HepG2 (cell line): ENCODE data around the gene ISY1. TPM values are rescaled to one million over a fixed set of nuclear protein-coding genes. Genes with fewer than 3 reads are reported as not detected.

Source experiments
- polyA plus RNA-seq, 8 experiments: library from polyadenylated mRNA; depleted of rRNA in 3 of 8; stranded (reverse) in 7 of 8; unstranded in 1 of 8; fragments of >200 nt; fragmentation: Illumina TruSeq in 4 of 8; extraction: Trizol in 4 of 8; gene quantifications; 2 replicates each; pipeline versions ENCODE4 v1.2.1 to v1.2.3, GENCODE V29; 2011 to 2016; ENCODE audit warnings: low read depth in 4 of 8, missing spikeins in 1 of 8, mixed read lengths in 1 of 8; ENCODE audit not compliant: insufficient read depth in 1 of 8
- total RNA-seq, 5 experiments: library from RNA; depleted of rRNA; stranded (reverse); fragments of >200 nt; fragmentation: Illumina TruSeq; extraction: Trizol; gene quantifications; 2 replicates each; pipeline ENCODE4 v1.2.3, GENCODE V29; 2016; ENCODE audit warnings: low read depth in 1 of 5
- TF ChIP-seq, protein P1 (sequence below), 2 experiments: fragments of 450-650 bp in 1 of 2; sonication (generic) in 1 of 2; formaldehyde crosslinking in 1 of 2; IDR thresholded peaks; 2 replicates each; pipeline versions ENCODE4 v1.6.1 to v1.8.0; 2016 to 2022; ENCODE audit warnings: antibody characterized with exemption in 1 of 2, mild to moderate bottlenecking in 1 of 2, missing genetic modification reagents in 1 of 2

The ISY1 gene
- total and polyA plus RNA-seq, 2 of the 13 experiments (the other 11 are each of a cell fraction or from before 2014, with no cell fraction given) = 21.0 to 39.1 TPM

DNA sequence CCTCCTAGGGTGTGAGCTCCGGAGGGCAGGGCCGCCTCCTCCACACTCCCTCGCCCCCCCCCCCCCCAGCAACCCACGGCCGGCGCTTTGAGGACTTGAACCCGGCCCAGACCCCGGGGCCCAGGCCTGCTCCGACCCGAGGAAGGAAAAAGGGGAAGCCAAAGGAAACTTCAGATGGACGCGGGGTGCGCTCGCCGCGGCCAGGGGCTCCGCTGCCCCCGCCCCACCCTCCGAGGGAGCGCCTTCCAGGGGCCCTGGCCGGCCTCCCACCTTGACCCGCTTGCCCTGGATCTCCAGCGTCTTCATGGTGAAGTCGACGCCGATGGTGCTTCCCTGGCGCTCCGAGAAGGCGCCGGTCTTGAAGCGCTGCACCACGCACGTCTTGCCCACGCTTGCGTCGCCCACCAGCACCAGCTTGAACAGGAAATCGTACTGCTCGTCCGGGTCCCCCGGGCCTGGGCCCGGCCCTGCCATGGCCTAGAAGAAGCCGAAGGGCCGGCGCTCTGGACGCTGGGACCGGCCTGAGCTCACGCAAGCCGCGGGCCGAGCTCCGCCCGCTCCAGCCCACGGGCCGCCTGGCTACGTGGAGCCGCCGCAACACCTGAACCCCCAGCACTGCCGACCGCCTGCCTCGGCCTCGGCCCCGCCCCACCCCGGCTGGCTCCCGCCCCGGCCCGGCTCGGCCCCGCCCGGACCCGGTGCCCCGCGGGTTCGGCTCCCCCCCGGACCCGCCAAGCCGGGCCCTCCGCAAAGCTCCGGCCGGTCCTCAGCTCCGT is 39.7 kb downstream of the ISY1 start (continued):
- TF ChIP-seq, protein P1, sequence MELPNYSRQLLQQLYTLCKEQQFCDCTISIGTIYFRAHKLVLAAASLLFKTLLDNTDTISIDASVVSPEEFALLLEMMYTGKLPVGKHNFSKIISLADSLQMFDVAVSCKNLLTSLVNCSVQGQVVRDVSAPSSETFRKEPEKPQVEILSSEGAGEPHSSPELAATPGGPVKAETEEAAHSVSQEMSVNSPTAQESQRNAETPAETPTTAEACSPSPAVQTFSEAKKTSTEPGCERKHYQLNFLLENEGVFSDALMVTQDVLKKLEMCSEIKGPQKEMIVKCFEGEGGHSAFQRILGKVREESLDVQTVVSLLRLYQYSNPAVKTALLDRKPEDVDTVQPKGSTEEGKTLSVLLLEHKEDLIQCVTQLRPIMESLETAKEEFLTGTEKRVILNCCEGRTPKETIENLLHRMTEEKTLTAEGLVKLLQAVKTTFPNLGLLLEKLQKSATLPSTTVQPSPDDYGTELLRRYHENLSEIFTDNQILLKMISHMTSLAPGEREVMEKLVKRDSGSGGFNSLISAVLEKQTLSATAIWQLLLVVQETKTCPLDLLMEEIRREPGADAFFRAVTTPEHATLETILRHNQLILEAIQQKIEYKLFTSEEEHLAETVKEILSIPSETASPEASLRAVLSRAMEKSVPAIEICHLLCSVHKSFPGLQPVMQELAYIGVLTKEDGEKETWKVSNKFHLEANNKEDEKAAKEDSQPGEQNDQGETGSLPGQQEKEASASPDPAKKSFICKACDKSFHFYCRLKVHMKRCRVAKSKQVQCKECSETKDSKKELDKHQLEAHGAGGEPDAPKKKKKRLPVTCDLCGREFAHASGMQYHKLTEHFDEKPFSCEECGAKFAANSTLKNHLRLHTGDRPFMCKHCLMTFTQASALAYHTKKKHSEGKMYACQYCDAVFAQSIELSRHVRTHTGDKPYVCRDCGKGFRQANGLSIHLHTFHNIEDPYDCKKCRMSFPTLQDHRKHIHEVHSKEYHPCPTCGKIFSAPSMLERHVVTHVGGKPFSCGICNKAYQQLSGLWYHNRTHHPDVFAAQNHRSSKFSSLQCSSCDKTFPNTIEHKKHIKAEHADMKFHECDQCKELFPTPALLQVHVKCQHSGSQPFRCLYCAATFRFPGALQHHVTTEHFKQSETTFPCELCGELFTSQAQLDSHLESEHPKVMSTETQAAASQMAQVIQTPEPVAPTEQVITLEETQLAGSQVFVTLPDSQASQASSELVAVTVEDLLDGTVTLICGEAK (IDR thresholded peaks at IDR 0.05) = no peak
- TF ChIP-seq, protein P1 (CRISPR knock-in tag; IDR thresholded peaks at IDR 0.05) = no peak
